GM18498 (cell line): ENCODE measurements around the gene ILK.

ENCODE experiments used
- ATAC-seq: cut with Tn5 transposase; IDR thresholded peaks from one replicate; pipeline ENCODE4 v1.9.1; 2021; ENCODE audit warnings: mild to moderate bottlenecking, moderate library complexity; ENCODE audit not compliant: unreplicated experiment

Gene ILK

GRCh38 chr11:6619004-6619745 lies 15.6 kb downstream of the ILK start, which contains the start of gene TPP1:
Gene TPP1, minus strand, starts transcription at chr11:6619422. Its CDS starts 22 bp downstream, at chr11:6619400.
- ATAC-seq = peak; percentile 99

- ATAC-seq = no peak
Measured at GRCh38 chr11:6620636-6621035, 17.1 kb downstream of the ILK start.

- ATAC-seq = no peak
Measured at GRCh38 chr11:6621711-6622211, 18.2 kb downstream of the ILK start.

- ATAC-seq = no peak
Measured at GRCh38 chr11:6622261-6623171, 18.9 kb downstream of the ILK start.

- ATAC-seq = no peak
Measured at GRCh38 chr11:6623391-6624363, 20.1 kb downstream of the ILK start.

- ATAC-seq = no peak
Measured at GRCh38 chr11:6625156-6625831, 21.7 kb downstream of the ILK start.

- no peak for ATAC-seq
Measured at GRCh38 chr11:6625832-6626420, 22.4 kb downstream of the ILK start.

GRCh38 chr11:6626971-6627761 lies 23.6 kb downstream of the ILK start:
- no peak for ATAC-seq

GRCh38 chr11:6627762-6628241 lies 24.2 kb downstream of the ILK start:
- ATAC-seq = peak; percentile 78

GRCh38 chr11:6628526-6628925 lies 25.0 kb downstream of the ILK start:
- ATAC-seq = no peak

- no peak for ATAC-seq
Measured at GRCh38 chr11:6629573-6629891, 26.0 kb downstream of the ILK start.

GRCh38 chr11:6629892-6630631 lies 26.5 kb downstream of the ILK start:
- ATAC-seq = no peak

GRCh38 chr11:6630632-6631291 lies 27.2 kb downstream of the ILK start:
- no peak for ATAC-seq

- ATAC-seq = no peak
Measured at GRCh38 chr11:6631361-6631890, 27.9 kb downstream of the ILK start.

GRCh38 chr11:6632116-6633073 lies 28.8 kb downstream of the ILK start:
- ATAC-seq = no peak
